K562 (cell line): Measurements from ENCODE around the gene CLDN2. TPM values are rescaled to one million over a fixed set of nuclear protein-coding genes. Genes with fewer than 3 reads are reported as not detected.

Experiments used
- NONO ChIP-seq, 2 experiments: fragments of 200-400 bp in 1 of 2; fragments of 450-650 bp in 1 of 2; formaldehyde crosslinking in 1 of 2; IDR thresholded peaks; 2 replicates each; pipeline ENCODE4 v1.6.1; 2017; ENCODE audit warnings: low read depth in 2 of 2, mild to moderate bottlenecking in 2 of 2, moderate library complexity in 2 of 2, low read length in 1 of 2
- RBM14 ChIP-seq: fragments of 200-400 bp; formaldehyde crosslinking; IDR thresholded peaks from 2 replicates; pipeline ENCODE4 v1.6.1; 2018; ENCODE audit warnings: low read depth, mild to moderate bottlenecking, low read length, moderate library complexity, borderline replicate concordance; ENCODE audit not compliant: insufficient read depth
- RBM15 ChIP-seq: fragments of 200-400 bp; formaldehyde crosslinking; IDR thresholded peaks from 2 replicates; pipeline ENCODE4 v1.6.1; 2018; ENCODE audit warnings: mild to moderate bottlenecking, low read length, moderate library complexity; ENCODE audit not compliant: insufficient read depth
- polyA plus RNA-seq, 8 experiments: library from polyadenylated mRNA; depleted of rRNA in 4 of 8; stranded (reverse) in 5 of 8; unstranded in 3 of 8; fragments of >200 nt; fragmentation: Nextera tagmentation in 2 of 8; fragmentation: Illumina TruSeq in 1 of 8; extraction: Ambion mirVana in 2 of 8; extraction: Trizol in 1 of 8; gene quantifications; 2 replicates each; pipeline versions ENCODE4 v1.2.1 to v1.2.3, GENCODE V29; 2011 to 2014; ENCODE audit warnings: inconsistent platforms in 1 of 8, missing spikeins in 1 of 8
- total RNA-seq, 7 experiments: library from RNA; depleted of rRNA in 6 of 7; stranded (reverse); fragments of >200 nt in 6 of 7; fragmentation: Illumina TruSeq in 2 of 7; extraction: Trizol in 2 of 7; gene quantifications; 2 replicates each; pipeline versions ENCODE4 v1.2.1 to v1.2.3, GENCODE V29; 2011 to 2021; ENCODE audit warnings: low replicate concordance in 1 of 7
- TF ChIP-seq, protein P1 (sequence below): fragments of 450-650 bp; IDR thresholded peaks from 2 replicates; pipeline ENCODE4 v1.6.1; 2016; ENCODE audit warnings: mild to moderate bottlenecking, moderate library complexity
- TF ChIP-seq, protein P2 (sequence below), 2 experiments: fragments of 450-650 bp in 1 of 2; sonication (generic) in 1 of 2; formaldehyde crosslinking in 1 of 2; IDR thresholded peaks in 1 of 2; conservative IDR thresholded peaks in 1 of 2; 2 replicates each; pipeline versions ENCODE4 v1.6.1 to v1.8.1; 2016 to 2023; ENCODE audit warnings: mild to moderate bottlenecking in 2 of 2, moderate library complexity in 2 of 2, inconsistent platforms in 1 of 2, missing genetic modification reagents in 1 of 2

Gene CLDN2
- total and polyA plus RNA-seq, 9 of the 15 experiments (the other 6 are each of a cell fraction or from before 2014, with no cell fraction given) = not detected

DNA sequence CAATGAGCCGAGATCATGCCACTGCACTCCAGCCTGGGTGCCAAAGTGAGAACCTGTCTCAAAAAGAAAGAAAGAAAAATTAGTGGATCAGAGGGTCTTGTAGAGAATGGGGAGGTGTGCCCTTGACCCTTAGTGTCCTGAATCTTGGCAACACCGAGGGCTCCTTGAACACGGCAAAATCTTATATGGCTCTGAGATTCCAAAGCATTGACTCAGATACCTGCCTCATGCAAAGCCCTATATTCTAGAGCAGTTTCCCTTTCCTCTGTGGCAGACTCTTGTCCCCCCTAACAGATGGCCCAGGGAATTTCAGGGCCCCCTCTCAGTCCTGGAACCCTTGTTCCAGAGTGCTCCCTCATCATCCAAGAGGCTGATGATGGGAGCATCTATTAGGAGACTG lies 6.8 kb downstream of the CLDN2 start (continued):
- TF ChIP-seq, protein P1, sequence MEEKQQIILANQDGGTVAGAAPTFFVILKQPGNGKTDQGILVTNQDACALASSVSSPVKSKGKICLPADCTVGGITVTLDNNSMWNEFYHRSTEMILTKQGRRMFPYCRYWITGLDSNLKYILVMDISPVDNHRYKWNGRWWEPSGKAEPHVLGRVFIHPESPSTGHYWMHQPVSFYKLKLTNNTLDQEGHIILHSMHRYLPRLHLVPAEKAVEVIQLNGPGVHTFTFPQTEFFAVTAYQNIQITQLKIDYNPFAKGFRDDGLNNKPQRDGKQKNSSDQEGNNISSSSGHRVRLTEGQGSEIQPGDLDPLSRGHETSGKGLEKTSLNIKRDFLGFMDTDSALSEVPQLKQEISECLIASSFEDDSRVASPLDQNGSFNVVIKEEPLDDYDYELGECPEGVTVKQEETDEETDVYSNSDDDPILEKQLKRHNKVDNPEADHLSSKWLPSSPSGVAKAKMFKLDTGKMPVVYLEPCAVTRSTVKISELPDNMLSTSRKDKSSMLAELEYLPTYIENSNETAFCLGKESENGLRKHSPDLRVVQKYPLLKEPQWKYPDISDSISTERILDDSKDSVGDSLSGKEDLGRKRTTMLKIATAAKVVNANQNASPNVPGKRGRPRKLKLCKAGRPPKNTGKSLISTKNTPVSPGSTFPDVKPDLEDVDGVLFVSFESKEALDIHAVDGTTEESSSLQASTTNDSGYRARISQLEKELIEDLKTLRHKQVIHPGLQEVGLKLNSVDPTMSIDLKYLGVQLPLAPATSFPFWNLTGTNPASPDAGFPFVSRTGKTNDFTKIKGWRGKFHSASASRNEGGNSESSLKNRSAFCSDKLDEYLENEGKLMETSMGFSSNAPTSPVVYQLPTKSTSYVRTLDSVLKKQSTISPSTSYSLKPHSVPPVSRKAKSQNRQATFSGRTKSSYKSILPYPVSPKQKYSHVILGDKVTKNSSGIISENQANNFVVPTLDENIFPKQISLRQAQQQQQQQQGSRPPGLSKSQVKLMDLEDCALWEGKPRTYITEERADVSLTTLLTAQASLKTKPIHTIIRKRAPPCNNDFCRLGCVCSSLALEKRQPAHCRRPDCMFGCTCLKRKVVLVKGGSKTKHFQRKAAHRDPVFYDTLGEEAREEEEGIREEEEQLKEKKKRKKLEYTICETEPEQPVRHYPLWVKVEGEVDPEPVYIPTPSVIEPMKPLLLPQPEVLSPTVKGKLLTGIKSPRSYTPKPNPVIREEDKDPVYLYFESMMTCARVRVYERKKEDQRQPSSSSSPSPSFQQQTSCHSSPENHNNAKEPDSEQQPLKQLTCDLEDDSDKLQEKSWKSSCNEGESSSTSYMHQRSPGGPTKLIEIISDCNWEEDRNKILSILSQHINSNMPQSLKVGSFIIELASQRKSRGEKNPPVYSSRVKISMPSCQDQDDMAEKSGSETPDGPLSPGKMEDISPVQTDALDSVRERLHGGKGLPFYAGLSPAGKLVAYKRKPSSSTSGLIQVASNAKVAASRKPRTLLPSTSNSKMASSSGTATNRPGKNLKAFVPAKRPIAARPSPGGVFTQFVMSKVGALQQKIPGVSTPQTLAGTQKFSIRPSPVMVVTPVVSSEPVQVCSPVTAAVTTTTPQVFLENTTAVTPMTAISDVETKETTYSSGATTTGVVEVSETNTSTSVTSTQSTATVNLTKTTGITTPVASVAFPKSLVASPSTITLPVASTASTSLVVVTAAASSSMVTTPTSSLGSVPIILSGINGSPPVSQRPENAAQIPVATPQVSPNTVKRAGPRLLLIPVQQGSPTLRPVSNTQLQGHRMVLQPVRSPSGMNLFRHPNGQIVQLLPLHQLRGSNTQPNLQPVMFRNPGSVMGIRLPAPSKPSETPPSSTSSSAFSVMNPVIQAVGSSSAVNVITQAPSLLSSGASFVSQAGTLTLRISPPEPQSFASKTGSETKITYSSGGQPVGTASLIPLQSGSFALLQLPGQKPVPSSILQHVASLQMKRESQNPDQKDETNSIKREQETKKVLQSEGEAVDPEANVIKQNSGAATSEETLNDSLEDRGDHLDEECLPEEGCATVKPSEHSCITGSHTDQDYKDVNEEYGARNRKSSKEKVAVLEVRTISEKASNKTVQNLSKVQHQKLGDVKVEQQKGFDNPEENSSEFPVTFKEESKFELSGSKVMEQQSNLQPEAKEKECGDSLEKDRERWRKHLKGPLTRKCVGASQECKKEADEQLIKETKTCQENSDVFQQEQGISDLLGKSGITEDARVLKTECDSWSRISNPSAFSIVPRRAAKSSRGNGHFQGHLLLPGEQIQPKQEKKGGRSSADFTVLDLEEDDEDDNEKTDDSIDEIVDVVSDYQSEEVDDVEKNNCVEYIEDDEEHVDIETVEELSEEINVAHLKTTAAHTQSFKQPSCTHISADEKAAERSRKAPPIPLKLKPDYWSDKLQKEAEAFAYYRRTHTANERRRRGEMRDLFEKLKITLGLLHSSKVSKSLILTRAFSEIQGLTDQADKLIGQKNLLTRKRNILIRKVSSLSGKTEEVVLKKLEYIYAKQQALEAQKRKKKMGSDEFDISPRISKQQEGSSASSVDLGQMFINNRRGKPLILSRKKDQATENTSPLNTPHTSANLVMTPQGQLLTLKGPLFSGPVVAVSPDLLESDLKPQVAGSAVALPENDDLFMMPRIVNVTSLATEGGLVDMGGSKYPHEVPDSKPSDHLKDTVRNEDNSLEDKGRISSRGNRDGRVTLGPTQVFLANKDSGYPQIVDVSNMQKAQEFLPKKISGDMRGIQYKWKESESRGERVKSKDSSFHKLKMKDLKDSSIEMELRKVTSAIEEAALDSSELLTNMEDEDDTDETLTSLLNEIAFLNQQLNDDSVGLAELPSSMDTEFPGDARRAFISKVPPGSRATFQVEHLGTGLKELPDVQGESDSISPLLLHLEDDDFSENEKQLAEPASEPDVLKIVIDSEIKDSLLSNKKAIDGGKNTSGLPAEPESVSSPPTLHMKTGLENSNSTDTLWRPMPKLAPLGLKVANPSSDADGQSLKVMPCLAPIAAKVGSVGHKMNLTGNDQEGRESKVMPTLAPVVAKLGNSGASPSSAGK = no peak
- TF ChIP-seq RBM15 (no peak), NONO (IDR thresholded peaks at IDR 0.05; ENCODE audit: low read depth in 2 of 2, low read length in 1 of 2) (no peak), RBM14 (no peak)
- TF ChIP-seq, protein P2, sequence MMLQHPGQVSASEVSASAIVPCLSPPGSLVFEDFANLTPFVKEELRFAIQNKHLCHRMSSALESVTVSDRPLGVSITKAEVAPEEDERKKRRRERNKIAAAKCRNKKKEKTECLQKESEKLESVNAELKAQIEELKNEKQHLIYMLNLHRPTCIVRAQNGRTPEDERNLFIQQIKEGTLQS (IDR thresholded peaks at IDR 0.05) = no peak
- TF ChIP-seq, protein P2 (CRISPR knock-in tag; conservative IDR thresholded peaks at IDR 0.05) = no peak
